Measurements from ENCODE around the gene CRY2.

CRY2 gene

GRCh38 chr11:45918962-45919675, 71.8 kb downstream of the CRY2 start:
- no peak for DNase-seq (ENCODE audit: low read depth)
- no peak for TF ChIP-seq CTCF (IDR thresholded peaks at IDR 0.05; ENCODE audit: insufficient read depth, low read depth, low read length, missing control alignments)

GRCh38 chr11:45919806-45920530, 72.7 kb downstream of the CRY2 start:
- no peak for TF ChIP-seq CTCF (IDR thresholded peaks at IDR 0.05; ENCODE audit: insufficient read depth, low read depth, low read length, missing control alignments)
- DNase-seq (ENCODE audit: low read depth) = no peak
- no peak overlapping the region for H3K4me3 ChIP-seq (ENCODE audit: low read depth, low read length)

More at GRCh38 chr11:45918962-45919675, 71.8 kb downstream of the CRY2 start:
- peak overlapping the region; percentile 84; the same call in 1 of the 2 replicates for H3K4me3 ChIP-seq (ENCODE audit: low read depth, low read length)

- H3K4me3 ChIP-seq (ENCODE audit: low read depth, low read length) = no peak overlapping the region
- no peak for TF ChIP-seq CTCF (IDR thresholded peaks at IDR 0.05; ENCODE audit: insufficient read depth, low read depth, low read length, missing control alignments)
- DNase-seq (ENCODE audit: low read depth) = no peak
Observed at GRCh38 chr11:45920531-45921477, 73.5 kb downstream of the CRY2 start.

GRCh38 chr11:45921561-45922424, 74.5 kb downstream of the CRY2 start:
- no peak for DNase-seq (ENCODE audit: low read depth)
- H3K4me3 ChIP-seq (ENCODE audit: low read depth, low read length) = no peak overlapping the region
- no peak for TF ChIP-seq CTCF (IDR thresholded peaks at IDR 0.05; ENCODE audit: insufficient read depth, low read depth, low read length, missing control alignments)

GRCh38 chr11:45922425-45923082, 75.3 kb downstream of the CRY2 start, which contains the start of gene LARGE2:
Gene LARGE2 (plus strand): TSS chr11:45922656. CDS start chr11:45922883, 227 bp downstream.
- TF ChIP-seq CTCF (IDR thresholded peaks at IDR 0.05; ENCODE audit: insufficient read depth, low read depth, low read length, missing control alignments) = no peak
- no peak for DNase-seq (ENCODE audit: low read depth)
- H3K4me3 ChIP-seq (ENCODE audit: low read depth, low read length) = no peak within 1 kb of the TSS

All from GM12865 (cell line).